Activated CD4-positive, alpha-beta memory T cell treated with anti-CD3 and anti-CD28 coated beads for 36 hours (primary cell): Measurements from ENCODE around the gene MTURN. TPM values are rescaled to one million over a fixed set of nuclear protein-coding genes. Genes with fewer than 3 reads are reported as not detected.
"Not testable (repeated sequence)": the region's sequence is repeated elsewhere in the genome, so short reads cannot be mapped to it uniquely, and the experiment has no call there.

Experiments used
- CTCF ChIA-PET: fragments of 350-600 bp; sonication (Branson Sonifier 250); formaldehyde crosslinking; loops from one replicate; lab custom pipeline; 2021; ENCODE audit warnings: antibody characterized with exemption, inconsistent platforms; lab: Charles Lee
- POLR2A ChIA-PET: fragments of 350-600 bp; sonication (Branson Sonifier 250); formaldehyde crosslinking; loops from one replicate; lab custom pipeline; 2021; ENCODE audit warnings: antibody characterized with exemption; lab: Charles Lee
- DNase-seq: peaks from one replicate; pipeline ENCODE4 v3.0.0-alpha.2; 2020
- H3K27ac Mint-ChIP-seq: one replicate; pipeline ENCODE4 v1.8.0; 2021; ENCODE audit warnings: mixed read lengths
- H3K27me3 Mint-ChIP-seq: one replicate; pipeline ENCODE4 v1.8.0; 2021; ENCODE audit warnings: mixed read lengths
- H3K36me3 Mint-ChIP-seq: one replicate; pipeline ENCODE4 v1.8.0; 2021; ENCODE audit warnings: mixed read lengths
- H3K4me1 Mint-ChIP-seq: one replicate; pipeline ENCODE4 v1.8.0; 2021; ENCODE audit warnings: low read depth, mixed read lengths
- H3K4me3 Mint-ChIP-seq: one replicate; pipeline ENCODE4 v1.8.0; 2021; ENCODE audit warnings: mild to moderate bottlenecking, mixed read lengths
- H3K9me3 Mint-ChIP-seq: one replicate; pipeline ENCODE4 v1.8.0; 2021; ENCODE audit warnings: mixed read lengths
- intact Hi-C: fragments of 100-400 bp; cut with micrococcal nuclease; formaldehyde crosslinking; loops from one replicate; pipeline ENCODE4 v1.15.1; 2023
- total RNA-seq, 2 experiments: library from RNA; stranded (reverse); gene quantifications; one replicate each; pipeline ENCODE4 v1.2.3, GENCODE V29; 2021

Gene MTURN
- total RNA-seq, 2 experiments from 2014 or later: 3.1 to 3.7 TPM

DNA sequence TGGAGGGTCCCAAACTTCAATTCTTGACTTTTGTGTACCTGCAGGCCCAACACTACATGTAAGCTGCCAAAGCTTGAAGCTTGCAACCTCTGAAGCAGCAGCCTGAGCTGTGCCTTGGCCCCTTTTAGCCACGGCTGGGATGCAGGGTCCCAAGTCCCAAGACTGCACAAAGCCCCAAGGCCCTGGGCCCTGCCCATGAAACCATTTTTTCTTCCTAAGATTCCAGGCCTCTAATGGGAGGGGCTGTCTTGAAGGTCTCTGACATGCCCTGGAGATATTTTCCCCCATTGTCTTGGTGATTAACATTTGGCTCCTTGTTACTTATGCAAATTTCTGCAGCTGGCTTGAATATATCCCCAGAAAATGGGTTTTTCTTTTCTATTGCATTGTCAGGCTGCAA, 52.7 kb downstream of the MTURN start:
- peaks cover 7% of the 10 kb centered on the region for H3K9me3 Mint-ChIP-seq
- intact Hi-C loops: no loop called here
- H3K27me3 Mint-ChIP-seq: no peaks in the 10 kb centered on the region
- peaks cover 6% of the 10 kb centered on the region for H3K36me3 Mint-ChIP-seq
- no peaks in the 10 kb centered on the region for H3K4me1 Mint-ChIP-seq
- DNase-seq: no peak
- no peak overlapping the region for H3K4me3 Mint-ChIP-seq
- ChIA-PET POLR2A (no interaction called here), CTCF (no interaction called here)
- no peak overlapping the region for H3K27ac Mint-ChIP-seq

DNA sequence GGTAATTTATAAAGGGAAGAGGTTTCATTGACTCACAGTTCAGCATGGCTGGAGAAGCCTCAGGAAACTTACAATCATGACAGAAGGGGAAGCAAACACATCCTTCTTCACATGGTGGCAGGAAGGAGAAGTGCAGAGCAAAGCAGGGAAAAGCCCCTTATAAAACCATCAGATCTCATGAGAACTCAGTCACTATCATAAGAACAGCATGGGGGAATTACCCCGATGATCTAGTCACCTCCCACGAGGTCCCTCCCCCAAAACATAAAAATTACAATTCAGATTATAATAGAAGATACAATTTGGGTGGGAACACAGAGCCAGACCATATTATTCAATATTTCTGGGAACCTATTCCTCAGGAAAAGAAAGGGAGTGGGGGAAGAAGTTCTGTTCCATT, 53.6 kb downstream of the MTURN start:
- POLR2A ChIA-PET, intact Hi-C loops, DNase-seq, H3K27me3 Mint-ChIP-seq, H3K4me3 Mint-ChIP-seq, CTCF ChIA-PET, H3K4me1 Mint-ChIP-seq, H3K27ac Mint-ChIP-seq, H3K36me3 Mint-ChIP-seq, H3K9me3 Mint-ChIP-seq: not testable (repeated sequence)

DNA sequence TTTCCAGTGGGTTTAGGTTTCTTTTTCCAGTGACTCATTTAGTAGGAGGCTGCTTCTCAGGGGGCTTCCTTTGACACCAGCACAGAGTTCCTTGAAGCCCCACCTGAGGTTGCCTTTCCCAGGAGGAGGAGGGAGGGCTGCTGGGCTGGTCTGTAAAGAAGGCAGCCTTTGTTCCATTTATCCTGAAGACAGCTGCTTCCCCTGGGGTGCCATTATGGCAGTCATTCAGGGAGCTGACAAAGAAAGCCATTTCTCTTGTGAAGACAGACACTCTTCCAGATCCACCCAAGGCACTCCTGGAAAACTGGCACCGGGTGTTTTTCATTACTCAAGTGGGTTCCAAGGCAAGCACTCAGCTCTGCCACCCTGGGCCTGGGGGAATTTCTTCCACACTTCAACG, 54.0 kb downstream of the MTURN start:
- H3K36me3 Mint-ChIP-seq: peaks cover 6% of the 10 kb centered on the region
- ChIA-PET CTCF (no interaction called here), POLR2A (no interaction called here)
- no peak overlapping the region for H3K4me3 Mint-ChIP-seq
- intact Hi-C loops: no loop called here
- peaks cover 7% of the 10 kb centered on the region for H3K9me3 Mint-ChIP-seq
- no peak overlapping the region for H3K27ac Mint-ChIP-seq
- no peak for DNase-seq
- H3K27me3 Mint-ChIP-seq: no peaks in the 10 kb centered on the region
- H3K4me1 Mint-ChIP-seq: no peaks in the 10 kb centered on the region

DNA sequence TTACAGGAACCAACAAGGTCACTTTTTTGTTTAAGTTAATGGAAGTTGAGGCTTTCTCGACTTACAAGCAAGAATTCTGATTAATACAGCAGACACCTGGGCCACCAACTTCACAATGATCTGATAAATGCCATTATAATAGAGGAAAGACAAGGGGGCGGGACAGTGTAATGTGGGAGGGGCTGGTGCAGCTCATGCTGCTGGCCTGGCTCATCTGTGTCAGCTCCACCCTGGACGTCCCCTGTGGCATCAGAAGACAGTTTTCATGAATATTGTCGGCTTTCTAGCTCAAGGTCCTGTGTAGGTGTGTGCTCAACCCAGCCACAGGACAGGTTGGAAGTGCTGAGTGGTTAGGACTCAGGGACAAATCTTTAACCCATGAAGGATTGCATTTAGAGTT, 57.0 kb downstream of the MTURN start:
- no peaks in the 10 kb centered on the region for H3K4me1 Mint-ChIP-seq
- H3K4me3 Mint-ChIP-seq: no peak overlapping the region
- no peak overlapping the region for H3K27ac Mint-ChIP-seq
- intact Hi-C loops: no loop called here
- ChIA-PET POLR2A (interaction anchor here (0.6 kb wide), 1 partner anchor 229 kb away, joined by 3 read pairs; no protein-coding TSS in a partner anchor), CTCF (no interaction called here)
- H3K36me3 Mint-ChIP-seq: peaks cover 10% of the 10 kb centered on the region
- peaks cover 21% of the 10 kb centered on the region for H3K9me3 Mint-ChIP-seq
- no peaks in the 10 kb centered on the region for H3K27me3 Mint-ChIP-seq
- DNase-seq: no peak

DNA sequence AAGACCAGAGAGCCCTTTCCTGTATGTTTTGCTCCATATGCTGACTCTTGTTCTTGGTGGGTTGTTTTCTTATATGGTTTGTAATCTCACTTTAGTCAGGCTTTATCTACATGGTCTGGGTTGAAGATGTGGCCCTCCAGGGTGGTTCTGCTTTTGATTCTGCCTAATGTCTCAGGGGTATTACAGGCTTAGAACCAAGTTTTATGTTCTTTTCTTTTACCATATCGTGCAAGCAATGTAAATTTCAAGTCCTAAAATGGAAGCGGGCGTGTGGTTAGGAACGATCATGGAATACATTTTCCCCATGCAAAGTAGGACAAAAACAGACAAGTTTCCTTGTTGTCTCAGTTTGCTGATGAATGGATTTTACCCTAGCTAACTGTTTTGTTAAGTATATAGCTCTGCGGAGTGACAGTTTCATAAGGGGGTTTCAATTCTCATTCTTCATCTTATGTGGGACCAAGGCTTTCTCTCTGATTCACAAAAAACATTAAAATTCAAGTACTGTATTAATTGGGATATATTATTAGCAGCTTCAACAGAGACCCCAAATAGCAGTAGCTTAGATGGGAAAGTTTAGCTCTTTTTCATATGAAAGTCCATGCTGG, 58.7 kb downstream of the MTURN start:
- DNase-seq: no peak
- ChIA-PET CTCF (no interaction called here), POLR2A (no interaction called here)
- no peak overlapping the region for H3K27ac Mint-ChIP-seq
- peaks cover 8% of the 10 kb centered on the region for H3K36me3 Mint-ChIP-seq
- intact Hi-C loops: no loop called here
- H3K4me1 Mint-ChIP-seq: no peaks in the 10 kb centered on the region
- no peaks in the 10 kb centered on the region for H3K27me3 Mint-ChIP-seq
- H3K9me3 Mint-ChIP-seq: peaks cover 17% of the 10 kb centered on the region
- H3K4me3 Mint-ChIP-seq: no peak overlapping the region

DNA sequence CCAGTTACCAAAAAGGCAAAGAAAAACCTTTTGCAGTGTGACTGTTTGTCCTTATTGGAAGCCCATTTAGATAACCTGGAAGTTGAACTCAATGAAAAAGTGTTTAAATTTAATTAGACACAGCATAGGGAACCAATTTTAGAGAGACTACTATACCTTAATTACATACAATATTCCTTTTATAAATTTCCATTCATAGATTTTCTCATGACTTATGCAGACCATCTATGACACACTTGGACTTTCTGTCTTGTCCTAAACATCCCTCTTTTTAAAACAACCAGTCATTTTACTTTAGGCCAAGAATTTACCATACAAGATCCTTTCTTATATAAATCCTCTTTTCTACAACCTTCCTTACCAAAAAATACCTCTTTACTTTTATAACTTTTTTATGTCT, 61.6 kb downstream of the MTURN start:
- no peaks in the 10 kb centered on the region for H3K4me1 Mint-ChIP-seq
- no peak overlapping the region for H3K27ac Mint-ChIP-seq
- no peak for DNase-seq
- peaks cover 8% of the 10 kb centered on the region for H3K36me3 Mint-ChIP-seq
- CTCF ChIA-PET: no interaction called here
- POLR2A ChIA-PET: no interaction called here
- H3K27me3 Mint-ChIP-seq: no peaks in the 10 kb centered on the region
- H3K9me3 Mint-ChIP-seq: peaks cover 17% of the 10 kb centered on the region
- intact Hi-C loops: no loop called here
- no peak overlapping the region for H3K4me3 Mint-ChIP-seq

DNA sequence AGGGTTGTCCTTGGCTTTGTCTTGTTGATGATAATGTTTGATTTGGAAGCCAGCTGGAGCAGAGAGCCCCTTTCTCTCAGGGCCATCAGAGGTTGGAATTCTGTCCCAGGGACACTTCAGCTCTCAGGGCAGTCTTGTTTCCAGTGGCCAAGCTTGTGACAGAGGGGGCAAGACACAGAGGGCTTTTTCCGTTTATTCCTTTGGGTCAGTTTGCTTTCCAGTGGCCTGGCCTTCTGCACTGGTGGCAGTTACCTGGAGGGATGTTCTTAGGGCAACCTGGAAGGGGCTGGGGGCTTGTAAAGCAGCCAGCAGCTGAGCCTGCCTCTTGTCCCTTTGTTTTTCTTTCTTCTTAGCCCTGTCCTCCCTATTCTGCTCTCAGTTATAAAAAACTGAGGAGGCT, 62.7 kb downstream of the MTURN start:
- POLR2A ChIA-PET: no interaction called here
- H3K36me3 Mint-ChIP-seq: peaks cover 8% of the 10 kb centered on the region
- intact Hi-C loops: no loop called here
- no peaks in the 10 kb centered on the region for H3K4me1 Mint-ChIP-seq
- H3K27ac Mint-ChIP-seq: no peak overlapping the region
- CTCF ChIA-PET: no interaction called here
- no peak overlapping the region for H3K4me3 Mint-ChIP-seq
- H3K9me3 Mint-ChIP-seq: peaks cover 17% of the 10 kb centered on the region
- no peak for DNase-seq
- H3K27me3 Mint-ChIP-seq: no peaks in the 10 kb centered on the region

DNA sequence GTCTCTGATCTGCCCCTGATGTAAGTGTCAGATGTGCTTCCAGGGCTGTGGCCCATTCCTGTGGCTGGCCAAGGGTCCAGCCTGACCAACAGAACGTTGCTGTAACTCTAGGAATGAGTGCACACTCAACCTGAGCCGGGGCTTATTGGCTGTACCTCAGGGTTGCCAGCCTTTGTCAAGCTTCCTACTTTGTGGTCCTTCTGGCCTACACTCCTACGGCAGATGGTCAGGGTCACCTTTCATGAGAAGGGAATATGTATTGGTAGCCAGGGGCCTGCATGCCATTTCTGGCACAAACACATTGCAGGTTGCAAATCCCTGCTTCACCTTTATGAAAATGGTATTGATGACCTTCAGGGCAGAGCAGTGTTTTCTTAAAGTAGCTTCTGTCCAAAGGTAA, 64.5 kb downstream of the MTURN start:
- H3K27me3 Mint-ChIP-seq: no peaks in the 10 kb centered on the region
- ChIA-PET CTCF (no interaction called here), POLR2A (no interaction called here)

DNA sequence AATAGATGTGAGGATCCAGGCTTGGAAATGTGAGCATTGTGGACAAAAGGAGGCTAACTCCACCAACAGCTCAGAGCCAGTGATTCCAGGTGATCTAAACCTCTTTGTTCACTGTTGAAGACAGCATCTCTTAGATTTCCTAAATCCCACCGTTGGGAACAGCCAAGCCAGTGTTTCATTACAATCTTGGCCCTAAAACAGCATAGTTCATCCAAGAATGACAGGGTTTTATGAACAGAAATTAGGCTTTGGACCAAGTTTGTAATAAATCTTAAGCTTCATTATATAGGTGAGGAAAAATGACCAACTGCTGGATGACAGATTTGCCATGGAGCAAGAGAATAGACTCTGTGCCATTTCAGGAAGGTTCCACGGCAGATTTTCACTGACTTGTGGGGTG, 65.8 kb downstream of the MTURN start:
- peaks cover 6% of the 10 kb centered on the region for H3K36me3 Mint-ChIP-seq
- POLR2A ChIA-PET: no interaction called here
- DNase-seq: no peak
- H3K27me3 Mint-ChIP-seq: no peaks in the 10 kb centered on the region
- no peak overlapping the region for H3K27ac Mint-ChIP-seq
- no peaks in the 10 kb centered on the region for H3K4me1 Mint-ChIP-seq
- peaks cover 14% of the 10 kb centered on the region for H3K9me3 Mint-ChIP-seq
- CTCF ChIA-PET: no interaction called here
- intact Hi-C loops: no loop called here
- H3K4me3 Mint-ChIP-seq: no peak overlapping the region

More for the DNA sequence above, 64.5 kb downstream of the MTURN start:
- intact Hi-C loops: no loop called here
- Mint-ChIP-seq H3K36me3 (peaks cover 8% of the 10 kb centered on the region), H3K27ac (no peak overlapping the region), H3K4me3 (no peak overlapping the region), H3K9me3 (peaks cover 17% of the 10 kb centered on the region), H3K4me1 (no peaks in the 10 kb centered on the region)
- no peak for DNase-seq

DNA sequence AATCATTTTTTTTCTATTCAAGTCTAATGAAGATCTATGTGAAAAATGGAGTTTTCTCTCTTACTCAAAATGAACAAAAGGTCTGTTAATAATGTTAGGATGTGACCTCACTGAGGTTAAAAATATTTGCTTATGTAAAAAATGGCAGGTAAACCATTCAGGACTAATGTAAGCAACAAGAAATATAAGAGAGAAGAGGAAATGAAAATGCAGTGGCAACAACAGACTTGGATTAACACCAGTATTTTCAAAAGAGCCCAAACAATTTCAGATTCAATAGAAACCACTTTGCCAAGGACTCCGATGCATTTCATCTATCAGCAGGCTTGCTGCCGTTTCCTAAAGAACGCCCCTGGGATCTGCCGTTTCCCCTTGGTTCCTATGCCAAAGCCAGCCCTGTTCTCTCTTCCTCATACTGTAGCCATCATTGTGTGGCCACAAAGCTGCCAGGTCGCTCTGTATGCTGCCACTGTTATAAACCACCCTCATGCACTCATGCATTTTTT, 66.4 kb downstream of the MTURN start:
- intact Hi-C loops: no loop called here
- peaks cover 3% of the 10 kb centered on the region for H3K36me3 Mint-ChIP-seq
- CTCF ChIA-PET: no interaction called here
- peaks cover 9% of the 10 kb centered on the region for H3K9me3 Mint-ChIP-seq
- POLR2A ChIA-PET: no interaction called here
- H3K4me3 Mint-ChIP-seq: no peak overlapping the region
- H3K27ac Mint-ChIP-seq: no peak overlapping the region
- DNase-seq: no peak
- H3K27me3 Mint-ChIP-seq: no peaks in the 10 kb centered on the region
- no peaks in the 10 kb centered on the region for H3K4me1 Mint-ChIP-seq

DNA sequence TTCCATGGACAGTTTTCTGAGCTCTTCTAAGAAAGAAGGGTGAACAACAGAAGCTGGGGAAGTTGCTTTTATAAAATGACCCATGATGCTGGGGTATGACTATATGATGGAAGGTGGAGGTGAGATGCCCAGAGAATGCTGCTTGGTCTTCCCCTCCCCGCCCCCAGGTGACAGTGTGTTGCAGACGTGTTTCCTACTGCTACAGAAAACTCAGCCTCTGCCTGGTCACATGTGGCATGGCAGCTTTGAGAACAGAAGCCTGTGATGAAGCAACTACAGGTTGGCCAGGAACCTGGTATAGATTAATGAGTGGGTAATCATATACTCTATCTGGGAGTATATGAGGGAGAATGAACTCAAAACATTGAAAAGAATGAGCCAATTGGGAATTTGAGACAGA, 67.1 kb downstream of the MTURN start:
- H3K9me3 Mint-ChIP-seq: peaks cover 3% of the 10 kb centered on the region
- POLR2A ChIA-PET: no interaction called here
- H3K4me1 Mint-ChIP-seq: no peaks in the 10 kb centered on the region
- no peak overlapping the region for H3K4me3 Mint-ChIP-seq
- intact Hi-C loops: no loop called here
- H3K36me3 Mint-ChIP-seq: peaks cover 2% of the 10 kb centered on the region
- H3K27ac Mint-ChIP-seq: no peak overlapping the region
- DNase-seq: no peak
- no peaks in the 10 kb centered on the region for H3K27me3 Mint-ChIP-seq
- CTCF ChIA-PET: no interaction called here

DNA sequence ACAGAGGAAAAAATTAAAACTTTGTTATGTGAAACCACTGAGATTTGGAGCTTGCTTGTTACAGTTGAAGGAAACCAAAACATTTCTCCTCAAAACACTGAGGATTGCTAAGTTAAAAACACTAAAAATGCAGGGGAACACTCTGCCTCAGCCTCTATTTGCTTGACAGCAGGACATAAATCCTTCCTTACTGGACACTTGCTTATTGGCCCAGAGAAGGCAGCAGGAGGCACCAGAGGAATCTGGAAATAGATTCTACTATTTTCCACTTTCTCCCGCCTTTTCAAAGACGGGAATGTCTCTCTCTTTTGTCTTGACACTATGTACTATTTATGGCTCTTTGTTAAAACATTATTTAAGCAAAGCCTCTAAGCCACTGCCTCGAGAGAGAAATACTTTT, 67.9 kb downstream of the MTURN start:
- Mint-ChIP-seq H3K4me3 (no peak overlapping the region), H3K27ac (no peak overlapping the region), H3K9me3 (no peaks in the 10 kb centered on the region), H3K4me1 (no peaks in the 10 kb centered on the region), H3K27me3 (no peaks in the 10 kb centered on the region), H3K36me3 (no peaks in the 10 kb centered on the region)
- intact Hi-C loops: no loop called here
- CTCF ChIA-PET: no interaction called here
- POLR2A ChIA-PET: no interaction called here
- no peak for DNase-seq

DNA sequence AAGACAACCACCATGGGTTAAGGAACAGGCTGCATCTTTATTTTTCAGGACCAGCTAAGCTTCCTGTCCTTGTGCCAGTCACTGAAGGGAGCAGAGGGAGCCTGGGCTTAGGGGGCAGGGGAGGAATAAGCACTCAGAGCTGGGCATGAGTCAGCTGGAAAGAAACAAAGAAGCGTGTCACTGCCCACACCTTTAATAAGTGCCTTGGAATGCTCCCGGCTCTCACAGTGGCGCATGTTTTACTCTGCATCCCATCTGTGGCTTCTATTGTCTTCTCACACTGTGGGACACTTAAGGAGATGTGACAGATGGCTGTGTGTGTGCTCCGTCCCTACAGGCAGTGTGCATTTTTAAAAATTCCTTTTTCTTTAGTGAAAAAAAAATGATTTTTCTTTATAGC, 71.7 kb downstream of the MTURN start:
- no peak for DNase-seq
- H3K4me3 Mint-ChIP-seq: no peak overlapping the region
- no peaks in the 10 kb centered on the region for H3K36me3 Mint-ChIP-seq
- no peak overlapping the region for H3K27ac Mint-ChIP-seq
- no peaks in the 10 kb centered on the region for H3K9me3 Mint-ChIP-seq
- H3K27me3 Mint-ChIP-seq: no peaks in the 10 kb centered on the region
- intact Hi-C loops: no loop called here
- ChIA-PET POLR2A (no interaction called here), CTCF (no interaction called here)
- no peaks in the 10 kb centered on the region for H3K4me1 Mint-ChIP-seq
